ENCODE data around the gene FANCC. TPM values are rescaled to one million over a fixed set of nuclear protein-coding genes. Genes with fewer than 3 reads are reported as not detected.

Gene FANCC
- total RNA-seq, 1 experiment from 2014 or later = 19.4 TPM

DNA sequence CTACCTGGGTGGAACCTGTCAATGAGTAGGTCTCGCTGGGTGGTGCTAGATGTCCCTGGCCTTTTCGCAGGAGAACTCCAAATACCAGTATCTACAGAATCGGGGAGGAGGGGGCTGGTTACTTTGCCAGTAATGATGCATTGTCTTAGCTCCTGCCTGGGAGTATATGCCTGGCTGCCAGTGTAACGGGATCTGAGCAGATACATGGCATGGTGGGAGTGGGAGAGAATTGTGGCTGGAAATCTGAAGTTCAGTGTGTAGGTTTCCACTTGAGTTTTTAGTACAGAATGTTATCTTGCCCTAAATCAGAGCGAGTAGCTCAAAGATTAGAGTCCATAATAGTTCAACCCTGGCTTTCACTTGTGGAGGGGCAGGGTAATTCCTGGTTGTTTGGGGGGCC, 38.0 kb upstream of the FANCC start (continued):
- TF ChIP-seq, protein P1, sequence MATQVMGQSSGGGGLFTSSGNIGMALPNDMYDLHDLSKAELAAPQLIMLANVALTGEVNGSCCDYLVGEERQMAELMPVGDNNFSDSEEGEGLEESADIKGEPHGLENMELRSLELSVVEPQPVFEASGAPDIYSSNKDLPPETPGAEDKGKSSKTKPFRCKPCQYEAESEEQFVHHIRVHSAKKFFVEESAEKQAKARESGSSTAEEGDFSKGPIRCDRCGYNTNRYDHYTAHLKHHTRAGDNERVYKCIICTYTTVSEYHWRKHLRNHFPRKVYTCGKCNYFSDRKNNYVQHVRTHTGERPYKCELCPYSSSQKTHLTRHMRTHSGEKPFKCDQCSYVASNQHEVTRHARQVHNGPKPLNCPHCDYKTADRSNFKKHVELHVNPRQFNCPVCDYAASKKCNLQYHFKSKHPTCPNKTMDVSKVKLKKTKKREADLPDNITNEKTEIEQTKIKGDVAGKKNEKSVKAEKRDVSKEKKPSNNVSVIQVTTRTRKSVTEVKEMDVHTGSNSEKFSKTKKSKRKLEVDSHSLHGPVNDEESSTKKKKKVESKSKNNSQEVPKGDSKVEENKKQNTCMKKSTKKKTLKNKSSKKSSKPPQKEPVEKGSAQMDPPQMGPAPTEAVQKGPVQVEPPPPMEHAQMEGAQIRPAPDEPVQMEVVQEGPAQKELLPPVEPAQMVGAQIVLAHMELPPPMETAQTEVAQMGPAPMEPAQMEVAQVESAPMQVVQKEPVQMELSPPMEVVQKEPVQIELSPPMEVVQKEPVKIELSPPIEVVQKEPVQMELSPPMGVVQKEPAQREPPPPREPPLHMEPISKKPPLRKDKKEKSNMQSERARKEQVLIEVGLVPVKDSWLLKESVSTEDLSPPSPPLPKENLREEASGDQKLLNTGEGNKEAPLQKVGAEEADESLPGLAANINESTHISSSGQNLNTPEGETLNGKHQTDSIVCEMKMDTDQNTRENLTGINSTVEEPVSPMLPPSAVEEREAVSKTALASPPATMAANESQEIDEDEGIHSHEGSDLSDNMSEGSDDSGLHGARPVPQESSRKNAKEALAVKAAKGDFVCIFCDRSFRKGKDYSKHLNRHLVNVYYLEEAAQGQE (IDR thresholded peaks at IDR 0.05; ENCODE audit: low read depth) = no peak
- TF ChIP-seq EGR1 (IDR thresholded peaks at IDR 0.05; ENCODE audit: low read depth) (no peak), ZFX (IDR thresholded peaks at IDR 0.05) (no peak), CBX3 (IDR thresholded peaks at IDR 0.05; ENCODE audit: low read depth) (no peak), POLR2AphosphoS5 (IDR thresholded peaks at IDR 0.05; ENCODE audit: low read depth, low read length) (no peak)

DNA sequence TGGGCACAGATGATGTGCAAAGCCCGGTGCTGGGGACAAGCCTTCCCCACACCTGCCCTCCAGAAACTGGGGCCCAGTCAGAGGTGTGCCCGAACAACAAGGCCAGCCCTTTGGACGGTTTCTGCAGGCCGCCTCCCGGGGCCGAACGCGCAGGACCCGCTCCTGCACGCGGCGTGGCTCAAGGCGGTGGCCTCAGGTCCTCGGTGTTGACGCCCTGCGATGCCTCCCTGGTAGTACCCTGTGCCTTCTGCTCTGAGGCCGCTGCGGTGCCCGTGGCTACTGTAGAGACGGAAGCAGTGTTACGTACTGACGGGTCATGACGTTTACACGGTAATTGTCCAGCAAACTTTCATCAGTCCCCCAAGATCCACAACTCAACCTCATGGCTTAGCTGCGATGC, 33.5 kb upstream of the FANCC start:
- no peak overlapping the region for H3K27ac ChIP-seq (ENCODE audit: low read depth, low read length)
- H3K4me1 ChIP-seq (ENCODE audit: control insufficient read depth in 1 of 2, insufficient read depth in 2 of 2, low read length in 2 of 2) = no peaks in the 10 kb centered on the region
- intact Hi-C loops (cut with micrococcal nuclease) = no loop called here
- TF ChIP-seq, protein P1 (IDR thresholded peaks at IDR 0.05; ENCODE audit: low read depth) = no peak
- no peak for TF ChIP-seq FOSL1 (IDR thresholded peaks at IDR 0.05; ENCODE audit: low read depth)
- TF ChIP-seq ZNF274 (IDR thresholded peaks at IDR 0.05; ENCODE audit: low read depth, low read length) = no peak
- no peak for TF ChIP-seq CEBPB (IDR thresholded peaks at IDR 0.05; ENCODE audit: low read depth)
- TF ChIP-seq YY1 (IDR thresholded peaks at IDR 0.05; ENCODE audit: extremely low read depth, insufficient replicate concordance, low read depth, low read length) = no peak
- TF ChIP-seq, protein P2, sequence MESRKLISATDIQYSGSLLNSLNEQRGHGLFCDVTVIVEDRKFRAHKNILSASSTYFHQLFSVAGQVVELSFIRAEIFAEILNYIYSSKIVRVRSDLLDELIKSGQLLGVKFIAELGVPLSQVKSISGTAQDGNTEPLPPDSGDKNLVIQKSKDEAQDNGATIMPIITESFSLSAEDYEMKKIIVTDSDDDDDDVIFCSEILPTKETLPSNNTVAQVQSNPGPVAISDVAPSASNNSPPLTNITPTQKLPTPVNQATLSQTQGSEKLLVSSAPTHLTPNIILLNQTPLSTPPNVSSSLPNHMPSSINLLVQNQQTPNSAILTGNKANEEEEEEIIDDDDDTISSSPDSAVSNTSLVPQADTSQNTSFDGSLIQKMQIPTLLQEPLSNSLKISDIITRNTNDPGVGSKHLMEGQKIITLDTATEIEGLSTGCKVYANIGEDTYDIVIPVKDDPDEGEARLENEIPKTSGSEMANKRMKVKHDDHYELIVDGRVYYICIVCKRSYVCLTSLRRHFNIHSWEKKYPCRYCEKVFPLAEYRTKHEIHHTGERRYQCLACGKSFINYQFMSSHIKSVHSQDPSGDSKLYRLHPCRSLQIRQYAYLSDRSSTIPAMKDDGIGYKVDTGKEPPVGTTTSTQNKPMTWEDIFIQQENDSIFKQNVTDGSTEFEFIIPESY (IDR thresholded peaks at IDR 0.05; ENCODE audit: extremely low read depth, insufficient replicate concordance, low read length) = no peak
- no peak for TF ChIP-seq CBX3 (IDR thresholded peaks at IDR 0.05; ENCODE audit: low read depth)
- TF ChIP-seq EZH2phosphoT487 (IDR thresholded peaks at IDR 0.05; ENCODE audit: borderline replicate concordance) = no peak
- TF ChIP-seq, protein P3, sequence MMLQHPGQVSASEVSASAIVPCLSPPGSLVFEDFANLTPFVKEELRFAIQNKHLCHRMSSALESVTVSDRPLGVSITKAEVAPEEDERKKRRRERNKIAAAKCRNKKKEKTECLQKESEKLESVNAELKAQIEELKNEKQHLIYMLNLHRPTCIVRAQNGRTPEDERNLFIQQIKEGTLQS (IDR thresholded peaks at IDR 0.05) = no peak
- no peak for TF ChIP-seq SRF (IDR thresholded peaks at IDR 0.05; ENCODE audit: low read depth)
- no peak for TF ChIP-seq JUND (IDR thresholded peaks at IDR 0.05)
- TF ChIP-seq SIN3A (IDR thresholded peaks at IDR 0.05; ENCODE audit: low read depth) = no peak
- H3K27me3 ChIP-seq (ENCODE audit: insufficient read depth, low read length) = no peaks in the 10 kb centered on the region
- H3K9me2 ChIP-seq (ENCODE audit: insufficient read depth) = no peaks in the 10 kb centered on the region
- ATAC-seq = no peak
- H3K36me3 ChIP-seq (ENCODE audit: control insufficient read depth in 1 of 2, insufficient read depth in 2 of 2, low read length in 2 of 2) = no peaks in the 10 kb centered on the region
- no peaks in the 10 kb centered on the region for H4K20me1 ChIP-seq (ENCODE audit: insufficient read depth)
- ChIA-PET CTCF (no interaction called here), POLR2A (no interaction called here), RAD21 (ENCODE audit: low non-redundant PET in 1 of 2, low total read pairs in 2 of 2, uncharacterized antibody in 2 of 2, unreplicated experiment in 2 of 2) (no interaction called here)
- no peak overlapping the region for H3K4me3 ChIP-seq (replicated peaks in 1 of 2; ENCODE audit: low read depth in 1 of 2, low read length in 2 of 2)
- no peaks in the 10 kb centered on the region for H3K9me3 ChIP-seq (ENCODE audit: control insufficient read depth in 1 of 2, insufficient read depth in 1 of 2, low read depth in 1 of 2, low read length in 2 of 2)
- DNase-seq (ENCODE audit: low read depth, low spot score) = no peak
- H3K9ac ChIP-seq (ENCODE audit: low read length) = no peak overlapping the region
- H3K79me2 ChIP-seq (ENCODE audit: insufficient read depth, low read length) = no peaks in the 10 kb centered on the region
- BruUV-seq (replicated peaks) = no TSS peak
- H2AFZ ChIP-seq (ENCODE audit: low read depth, low read length, poor library complexity, severe bottlenecking) = no peak overlapping the region
- H3K4me2 ChIP-seq (ENCODE audit: low read length) = no peak overlapping the region
